ENCODE measurements around the gene BABAM2.

DNA sequence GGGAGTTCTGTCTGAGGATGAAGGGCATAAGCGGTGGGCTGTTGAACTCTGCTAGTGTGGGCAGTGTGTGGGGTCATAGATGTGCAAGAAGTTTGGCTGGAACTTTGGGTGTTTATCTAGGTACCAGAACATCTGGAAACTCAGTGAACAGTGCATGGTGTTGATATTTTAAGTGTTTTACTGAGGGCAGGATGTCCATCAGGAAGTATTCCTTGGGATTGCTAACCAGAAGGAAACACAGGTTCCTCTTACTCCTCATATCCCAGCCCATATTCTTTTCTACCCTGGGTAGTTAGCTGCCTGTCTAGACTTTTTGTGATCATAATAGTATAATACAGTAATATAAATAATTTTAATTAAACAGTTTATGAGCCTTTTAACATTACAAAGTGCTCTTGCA is 15.5 kb downstream of the BABAM2 start:
- no peak for TF ChIP-seq POLR2A (IDR thresholded peaks at IDR 0.05)
- TF ChIP-seq EP300 (IDR thresholded peaks at IDR 0.05; ENCODE audit: low read depth), result no peak
- TF ChIP-seq CTCF (IDR thresholded peaks at IDR 0.05), result no peak
- TF ChIP-seq POLR2AphosphoS5 (IDR thresholded peaks at IDR 0.05), result no peak

Data from transverse colon (tissue), 4 donors.